ENCODE measurements around the gene ICE1. TPM values are rescaled to one million over a fixed set of nuclear protein-coding genes. Genes with fewer than 3 reads are reported as not detected.
"Not testable (repeated sequence)": the region's sequence is repeated elsewhere in the genome, so short reads cannot be mapped to it uniquely, and the experiment has no call there.

The ICE1 gene
- total and polyA plus RNA-seq, 10 donors: 4.9 to 42.7 (median 31.3) TPM

DNA sequence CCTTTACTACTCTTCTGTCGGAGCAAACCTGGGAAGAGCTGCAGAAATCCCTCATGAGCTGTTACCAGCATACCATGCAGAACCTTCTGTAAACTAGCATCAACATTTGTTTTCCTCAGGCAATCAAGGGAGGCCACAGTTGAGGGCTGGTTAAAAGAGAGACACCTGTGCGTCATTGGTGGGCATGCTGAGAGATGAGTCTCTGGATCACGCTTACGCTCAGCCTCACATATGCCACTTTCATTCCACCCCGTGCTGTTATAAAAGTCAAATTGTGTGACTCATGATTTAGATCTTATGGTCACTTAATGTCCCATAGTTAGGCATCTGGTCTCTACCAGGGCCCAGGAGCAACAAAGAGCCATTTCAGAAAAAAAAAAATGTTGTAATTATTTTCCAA lies 18.1 kb upstream of the ICE1 start:
- no peak for TF ChIP-seq POLR2AphosphoS5 (IDR thresholded peaks at IDR 0.05)
- intact Hi-C loops (cut with DNase I; ENCODE audit: low total_unique reads): no loop called here
- 74 to 97% (median 88%) methylated on average over 5 of the region's 5 CpGs for WGBS, 5 donors

DNA sequence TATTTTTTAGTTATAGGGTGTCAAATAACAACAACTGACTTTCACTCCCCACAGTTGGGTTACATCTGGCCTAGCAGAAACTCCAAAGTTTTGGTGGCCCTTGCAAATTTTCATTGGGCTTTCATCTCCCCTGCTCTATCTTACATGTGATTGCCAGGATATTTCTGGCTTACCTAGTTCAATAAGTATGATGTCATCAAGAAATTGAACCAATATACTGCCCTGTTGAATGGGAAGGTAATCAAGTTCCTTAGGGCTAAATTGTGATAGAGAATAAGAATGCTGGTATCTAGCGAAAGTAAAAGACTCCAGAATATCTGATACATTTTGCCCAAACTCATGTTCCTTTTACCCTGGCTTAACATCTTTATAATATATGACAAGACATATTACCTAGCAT lies 17.0 kb upstream of the ICE1 start:
- no peaks in the 10 kb centered on the region for H3K27me3 ChIP-seq (replicated peaks in 1 of 7)
- no peaks in the 10 kb centered on the region for H3K4me1 ChIP-seq
- peaks cover 0 to 9% (median 0%) of the 10 kb centered on the region in 6 donors for H3K36me3 ChIP-seq
- 94 to 98% (median 96%) methylated on average over 1 of the region's 1 CpG for WGBS, 5 donors
- no peak overlapping the region for H3K4me3 ChIP-seq
- intact Hi-C loops (cut with DNase I; ENCODE audit: low total_unique reads): no loop called here
- TF ChIP-seq POLR2A (IDR thresholded peaks at IDR 0.05) (no peak), CTCF (IDR thresholded peaks at IDR 0.05 in 8 of 11, conservative IDR thresholded peaks at IDR 0.05 in 3 of 11) (no peak), POLR2AphosphoS5 (IDR thresholded peaks at IDR 0.05) (no peak)
- no peak for DNase-seq
- peaks cover 0 to 28% (median 25%) of the 10 kb centered on the region in 8 donors for H3K9me3 ChIP-seq
- no peak overlapping the region for H3K27ac ChIP-seq

More for the DNA sequence above, 18.1 kb upstream of the ICE1 start:
- H3K9me3 ChIP-seq: peaks cover 0 to 22% (median 20%) of the 10 kb centered on the region in 8 donors
- H3K27me3 ChIP-seq (replicated peaks in 1 of 7): no peaks in the 10 kb centered on the region
- H3K36me3 ChIP-seq: peaks cover 0 to 7% (median 0%) of the 10 kb centered on the region in 6 donors
- H3K4me1 ChIP-seq: no peaks in the 10 kb centered on the region
- DNase-seq: no peak
- H3K27ac ChIP-seq: no peak overlapping the region
- H3K4me3 ChIP-seq: no peak overlapping the region

GRCh38 chr5:5407924-5408323 lies 14.6 kb upstream of the ICE1 start:
- no peak overlapping the region for H3K27ac ChIP-seq
- no peaks in the 10 kb centered on the region for H3K4me1 ChIP-seq
- no peak for DNase-seq
- peaks cover 0 to 9% (median 0%) of the 10 kb centered on the region in 6 donors for H3K36me3 ChIP-seq
- H3K4me3 ChIP-seq: no peak overlapping the region
- 85 to 88% (median 87%) methylated on average over 5 of the region's 5 CpGs for WGBS, 5 donors
- H3K27me3 ChIP-seq (replicated peaks in 1 of 7): no peaks in the 10 kb centered on the region
- intact Hi-C loops (cut with DNase I; ENCODE audit: low total_unique reads): no loop called here
- H3K9me3 ChIP-seq: peaks cover 0 to 45% (median 29%) of the 10 kb centered on the region in 8 donors
- no peak for TF ChIP-seq POLR2A (IDR thresholded peaks at IDR 0.05)
- no peak for TF ChIP-seq CTCF (IDR thresholded peaks at IDR 0.05 in 8 of 11, conservative IDR thresholded peaks at IDR 0.05 in 3 of 11)
- no peak for TF ChIP-seq POLR2AphosphoS5 (IDR thresholded peaks at IDR 0.05)

- WGBS, 5 donors: 92 to 98% (median 97%) methylated on average over 4 of the region's 4 CpGs
- Histone ChIP-seq H3K9me3 (peaks cover 0 to 45% (median 30%) of the 10 kb centered on the region in 8 donors), H3K36me3 (peaks cover 0 to 9% (median 0%) of the 10 kb centered on the region in 6 donors), H3K27me3 (replicated peaks in 1 of 7) (no peaks in the 10 kb centered on the region), H3K4me3 (no peak overlapping the region), H3K4me1 (no peaks in the 10 kb centered on the region), H3K27ac (no peak overlapping the region)
- no peak for DNase-seq
- TF ChIP-seq CTCF (IDR thresholded peaks at IDR 0.05 in 8 of 11, conservative IDR thresholded peaks at IDR 0.05 in 3 of 11) (no peak), POLR2AphosphoS5 (IDR thresholded peaks at IDR 0.05) (no peak), POLR2A (IDR thresholded peaks at IDR 0.05) (no peak)
- intact Hi-C loops (cut with DNase I; ENCODE audit: low total_unique reads): no loop called here
These were observed 13.2 kb upstream of the ICE1 start for GRCh38 chr5:5409151-5409810.

DNA sequence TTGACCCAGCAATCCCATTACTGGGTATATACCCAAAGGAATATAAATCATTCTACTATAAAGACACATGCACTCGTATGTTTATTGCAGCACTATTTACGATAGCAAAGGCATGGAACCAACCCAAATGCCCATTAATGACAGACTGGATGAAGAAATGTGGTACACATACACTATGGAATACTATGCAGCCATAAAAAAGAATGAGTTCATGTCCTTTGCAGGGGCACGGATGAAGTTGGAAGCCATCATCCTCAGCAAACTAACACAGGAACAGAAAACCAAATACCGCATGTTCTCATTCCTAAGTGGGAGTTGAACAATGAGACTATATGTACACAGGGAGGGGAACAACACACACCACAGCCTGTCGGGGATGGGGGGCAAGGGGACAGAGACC lies 8.6 kb upstream of the ICE1 start:
- DNase-seq; H3K36me3 ChIP-seq; H3K4me1 ChIP-seq; H3K4me3 ChIP-seq; H3K27ac ChIP-seq; H3K27me3 ChIP-seq (replicated peaks in 1 of 7); intact Hi-C loops (cut with DNase I; ENCODE audit: low total_unique reads): not testable (repeated sequence)
- WGBS, 5 donors: 56 to 94% (median 75%) methylated on average over 5 of the region's 5 CpGs
- peaks cover 0 to 33% (median 20%) of the 10 kb centered on the region in 8 donors for H3K9me3 ChIP-seq

All from spleen (tissue), 11 donors.